Measurements from ENCODE around the gene NRF1.

GRCh38 chr7:129680400-129680799 is 68.9 kb downstream of the NRF1 start:
- TF ChIP-seq TCF12 (IDR thresholded peaks at IDR 0.05; ENCODE audit: low read depth): no peak
- TF ChIP-seq, protein P1, sequence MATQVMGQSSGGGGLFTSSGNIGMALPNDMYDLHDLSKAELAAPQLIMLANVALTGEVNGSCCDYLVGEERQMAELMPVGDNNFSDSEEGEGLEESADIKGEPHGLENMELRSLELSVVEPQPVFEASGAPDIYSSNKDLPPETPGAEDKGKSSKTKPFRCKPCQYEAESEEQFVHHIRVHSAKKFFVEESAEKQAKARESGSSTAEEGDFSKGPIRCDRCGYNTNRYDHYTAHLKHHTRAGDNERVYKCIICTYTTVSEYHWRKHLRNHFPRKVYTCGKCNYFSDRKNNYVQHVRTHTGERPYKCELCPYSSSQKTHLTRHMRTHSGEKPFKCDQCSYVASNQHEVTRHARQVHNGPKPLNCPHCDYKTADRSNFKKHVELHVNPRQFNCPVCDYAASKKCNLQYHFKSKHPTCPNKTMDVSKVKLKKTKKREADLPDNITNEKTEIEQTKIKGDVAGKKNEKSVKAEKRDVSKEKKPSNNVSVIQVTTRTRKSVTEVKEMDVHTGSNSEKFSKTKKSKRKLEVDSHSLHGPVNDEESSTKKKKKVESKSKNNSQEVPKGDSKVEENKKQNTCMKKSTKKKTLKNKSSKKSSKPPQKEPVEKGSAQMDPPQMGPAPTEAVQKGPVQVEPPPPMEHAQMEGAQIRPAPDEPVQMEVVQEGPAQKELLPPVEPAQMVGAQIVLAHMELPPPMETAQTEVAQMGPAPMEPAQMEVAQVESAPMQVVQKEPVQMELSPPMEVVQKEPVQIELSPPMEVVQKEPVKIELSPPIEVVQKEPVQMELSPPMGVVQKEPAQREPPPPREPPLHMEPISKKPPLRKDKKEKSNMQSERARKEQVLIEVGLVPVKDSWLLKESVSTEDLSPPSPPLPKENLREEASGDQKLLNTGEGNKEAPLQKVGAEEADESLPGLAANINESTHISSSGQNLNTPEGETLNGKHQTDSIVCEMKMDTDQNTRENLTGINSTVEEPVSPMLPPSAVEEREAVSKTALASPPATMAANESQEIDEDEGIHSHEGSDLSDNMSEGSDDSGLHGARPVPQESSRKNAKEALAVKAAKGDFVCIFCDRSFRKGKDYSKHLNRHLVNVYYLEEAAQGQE (IDR thresholded peaks at IDR 0.05; ENCODE audit: low read depth): no peak
- no peak for TF ChIP-seq RAD21 (IDR thresholded peaks at IDR 0.05; ENCODE audit: low read depth)
- no peak for TF ChIP-seq TAF1 (IDR thresholded peaks at IDR 0.05; ENCODE audit: low read depth)

Data from Ishikawa (cell line).